Mesothelial cell of epicardium (in vitro differentiated cells): ENCODE data around the gene TEX44. TPM values are rescaled to one million over a fixed set of nuclear protein-coding genes. Genes with fewer than 3 reads are reported as not detected.
"Not testable (repeated sequence)": the region's sequence is repeated elsewhere in the genome, so short reads cannot be mapped to it uniquely, and the experiment has no call there.

Experiments
- DNase-seq, 2 experiments: peaks; one replicate each; pipeline ENCODE4 v3.0.0; 2021; ENCODE audit warnings: low spot score in 2 of 2; ENCODE audit not compliant: unreplicated experiment in 2 of 2
- H3K27ac Mint-ChIP-seq: 2 replicates; pipeline ENCODE4 v1.8.0; 2021; ENCODE audit warnings: mixed read lengths
- H3K27me3 Mint-ChIP-seq: 2 replicates; pipeline ENCODE4 v1.8.0; 2021; ENCODE audit warnings: low read depth, mixed read lengths
- H3K36me3 Mint-ChIP-seq: 2 replicates; pipeline ENCODE4 v1.8.0; 2021; ENCODE audit warnings: mixed read lengths
- H3K4me1 Mint-ChIP-seq: 2 replicates; pipeline ENCODE4 v1.8.0; 2021; ENCODE audit warnings: mixed read lengths
- H3K4me3 Mint-ChIP-seq: 2 replicates; pipeline ENCODE4 v1.8.0; 2021; ENCODE audit warnings: mild to moderate bottlenecking, moderate library complexity, mixed read lengths
- H3K9me3 Mint-ChIP-seq: 2 replicates; pipeline ENCODE4 v1.8.0; 2021; ENCODE audit warnings: mixed read lengths
- total RNA-seq: library from RNA; stranded (reverse); gene quantifications from 3 replicates; pipeline ENCODE4 v1.2.1, GENCODE V29; 2021
- TF ChIP-seq, protein P1 (sequence below): fragments of 200-600 bp; sonication (generic); IDR thresholded peaks from one replicate; pipeline ENCODE4 v1.5.0; 2021; ENCODE audit warnings: antibody characterized with exemption; ENCODE audit not compliant: unreplicated experiment

TEX44 gene
- total RNA-seq, 1 donor from 2014 or later: not detected

- Mint-ChIP-seq H3K4me3 (no peak overlapping the region), H3K36me3 (peaks cover 7% of the 10 kb centered on the region), H3K27ac (no peak overlapping the region), H3K4me1 (peaks cover 2% of the 10 kb centered on the region), H3K27me3 (no peaks in the 10 kb centered on the region), H3K9me3 (peaks cover 12% of the 10 kb centered on the region)
- no peak for DNase-seq
- TF ChIP-seq, protein P1, sequence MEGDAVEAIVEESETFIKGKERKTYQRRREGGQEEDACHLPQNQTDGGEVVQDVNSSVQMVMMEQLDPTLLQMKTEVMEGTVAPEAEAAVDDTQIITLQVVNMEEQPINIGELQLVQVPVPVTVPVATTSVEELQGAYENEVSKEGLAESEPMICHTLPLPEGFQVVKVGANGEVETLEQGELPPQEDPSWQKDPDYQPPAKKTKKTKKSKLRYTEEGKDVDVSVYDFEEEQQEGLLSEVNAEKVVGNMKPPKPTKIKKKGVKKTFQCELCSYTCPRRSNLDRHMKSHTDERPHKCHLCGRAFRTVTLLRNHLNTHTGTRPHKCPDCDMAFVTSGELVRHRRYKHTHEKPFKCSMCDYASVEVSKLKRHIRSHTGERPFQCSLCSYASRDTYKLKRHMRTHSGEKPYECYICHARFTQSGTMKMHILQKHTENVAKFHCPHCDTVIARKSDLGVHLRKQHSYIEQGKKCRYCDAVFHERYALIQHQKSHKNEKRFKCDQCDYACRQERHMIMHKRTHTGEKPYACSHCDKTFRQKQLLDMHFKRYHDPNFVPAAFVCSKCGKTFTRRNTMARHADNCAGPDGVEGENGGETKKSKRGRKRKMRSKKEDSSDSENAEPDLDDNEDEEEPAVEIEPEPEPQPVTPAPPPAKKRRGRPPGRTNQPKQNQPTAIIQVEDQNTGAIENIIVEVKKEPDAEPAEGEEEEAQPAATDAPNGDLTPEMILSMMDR: no peak
These were observed 43.0 kb upstream of the TEX44 start for GRCh38 chr2:231549446-231550239.

- peaks cover 12% of the 10 kb centered on the region for H3K9me3 Mint-ChIP-seq
- H3K36me3 Mint-ChIP-seq: peaks cover 7% of the 10 kb centered on the region
- no peak overlapping the region for H3K4me3 Mint-ChIP-seq
- no peaks in the 10 kb centered on the region for H3K4me1 Mint-ChIP-seq
- no peaks in the 10 kb centered on the region for H3K27me3 Mint-ChIP-seq
- TF ChIP-seq, protein P1: no peak
- no peak overlapping the region for H3K27ac Mint-ChIP-seq
- DNase-seq: no peak
These were observed 39.9 kb upstream of the TEX44 start for GRCh38 chr2:231552752-231553151.

GRCh38 chr2:231554327-231554726 is 38.3 kb upstream of the TEX44 start:
- DNase-seq: no peak
- TF ChIP-seq, protein P1: no peak
- peaks cover 7% of the 10 kb centered on the region for H3K36me3 Mint-ChIP-seq
- peaks cover 12% of the 10 kb centered on the region for H3K9me3 Mint-ChIP-seq
- no peak overlapping the region for H3K27ac Mint-ChIP-seq
- H3K4me3 Mint-ChIP-seq: no peak overlapping the region
- H3K27me3 Mint-ChIP-seq: no peaks in the 10 kb centered on the region
- H3K4me1 Mint-ChIP-seq: no peaks in the 10 kb centered on the region

- Mint-ChIP-seq H3K9me3 (peaks cover 12% of the 10 kb centered on the region), H3K27ac (no peak overlapping the region), H3K27me3 (no peaks in the 10 kb centered on the region), H3K36me3 (peaks cover 7% of the 10 kb centered on the region), H3K4me3 (no peak overlapping the region), H3K4me1 (no peaks in the 10 kb centered on the region)
- TF ChIP-seq, protein P1: no peak
- no peak for DNase-seq
These were observed 37.7 kb upstream of the TEX44 start for GRCh38 chr2:231554748-231555545.

GRCh38 chr2:231556496-231556895 is 36.2 kb upstream of the TEX44 start:
- not testable (repeated sequence) for H3K4me1 Mint-ChIP-seq, H3K27me3 Mint-ChIP-seq, H3K4me3 Mint-ChIP-seq, H3K27ac Mint-ChIP-seq, DNase-seq, H3K36me3 Mint-ChIP-seq
- peaks cover 12% of the 10 kb centered on the region for H3K9me3 Mint-ChIP-seq

GRCh38 chr2:231556981-231557380 is 35.7 kb upstream of the TEX44 start:
- H3K36me3 Mint-ChIP-seq: peaks cover 5% of the 10 kb centered on the region
- H3K4me1 Mint-ChIP-seq: no peaks in the 10 kb centered on the region
- no peak overlapping the region for H3K27ac Mint-ChIP-seq

More at GRCh38 chr2:231556981-231557380, 35.7 kb upstream of the TEX44 start:
- TF ChIP-seq, protein P1: no peak
- DNase-seq: no peak
- no peaks in the 10 kb centered on the region for H3K27me3 Mint-ChIP-seq
- peaks cover 12% of the 10 kb centered on the region for H3K9me3 Mint-ChIP-seq
- no peak overlapping the region for H3K4me3 Mint-ChIP-seq
